ENCODE data around the gene SH3RF2.

GRCh38 chr5:146003852-146004251 is 67.5 kb downstream of the SH3RF2 start:
- no peak for TF ChIP-seq CTCF (tag by site-specific recombination; IDR thresholded peaks at IDR 0.05)
- TF ChIP-seq YY1 (tag by site-specific recombination; IDR thresholded peaks at IDR 0.05) = no peak
- no peak for TF ChIP-seq ZNF449 (tag by site-specific recombination; IDR thresholded peaks at IDR 0.05)
- TF ChIP-seq ZBTB7A (tag by site-specific recombination; IDR thresholded peaks at IDR 0.05; ENCODE audit: low read depth) = no peak
- TF ChIP-seq ZBTB10 (tag by site-specific recombination; IDR thresholded peaks at IDR 0.05) = no peak
- no peak for TF ChIP-seq KLF9 (tag by site-specific recombination; IDR thresholded peaks at IDR 0.05; ENCODE audit: low read depth)
- TF ChIP-seq ZNF174 (tag by site-specific recombination; IDR thresholded peaks at IDR 0.05) = no peak
- TF ChIP-seq, protein P1, sequence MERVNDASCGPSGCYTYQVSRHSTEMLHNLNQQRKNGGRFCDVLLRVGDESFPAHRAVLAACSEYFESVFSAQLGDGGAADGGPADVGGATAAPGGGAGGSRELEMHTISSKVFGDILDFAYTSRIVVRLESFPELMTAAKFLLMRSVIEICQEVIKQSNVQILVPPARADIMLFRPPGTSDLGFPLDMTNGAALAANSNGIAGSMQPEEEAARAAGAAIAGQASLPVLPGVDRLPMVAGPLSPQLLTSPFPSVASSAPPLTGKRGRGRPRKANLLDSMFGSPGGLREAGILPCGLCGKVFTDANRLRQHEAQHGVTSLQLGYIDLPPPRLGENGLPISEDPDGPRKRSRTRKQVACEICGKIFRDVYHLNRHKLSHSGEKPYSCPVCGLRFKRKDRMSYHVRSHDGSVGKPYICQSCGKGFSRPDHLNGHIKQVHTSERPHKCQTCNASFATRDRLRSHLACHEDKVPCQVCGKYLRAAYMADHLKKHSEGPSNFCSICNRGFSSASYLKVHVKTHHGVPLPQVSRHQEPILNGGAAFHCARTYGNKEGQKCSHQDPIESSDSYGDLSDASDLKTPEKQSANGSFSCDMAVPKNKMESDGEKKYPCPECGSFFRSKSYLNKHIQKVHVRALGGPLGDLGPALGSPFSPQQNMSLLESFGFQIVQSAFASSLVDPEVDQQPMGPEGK (tag by site-specific recombination; IDR thresholded peaks at IDR 0.05) = no peak
- no peak for TF ChIP-seq TCF7L2 (IDR thresholded peaks at IDR 0.05; ENCODE audit: borderline replicate concordance, low read depth, low read length)
- TF ChIP-seq ZXDB (tag by site-specific recombination; IDR thresholded peaks at IDR 0.05) = no peak
- no peak for TF ChIP-seq RBAK (tag by site-specific recombination; IDR thresholded peaks at IDR 0.05)
- peak; percentile 90 for TF ChIP-seq PRDM1 (tag by site-specific recombination; IDR thresholded peaks at IDR 0.05)

Data from HEK293 (cell line).